Esophagus squamous epithelium (tissue), 5 donors: ENCODE results near the gene PRRT1B. TPM values are rescaled to one million over a fixed set of nuclear protein-coding genes. Genes with fewer than 3 reads are reported as not detected.

ENCODE experiments used
- DNase-seq: peaks from one replicate; lab custom pipeline; 2025; lab: John Stamatoyannopoulos, UW
- H3K27ac ChIP-seq, 4 donors: fragments of 200-600 bp; sonication (generic); one replicate each; pipeline ENCODE4 v1.5.1; 2016 to 2019; ENCODE audit warnings: mild to moderate bottlenecking in 1 of 4
- H3K27me3 ChIP-seq, 4 donors: fragments of 200-600 bp; sonication (generic); 1 replicate in 3 of 4; 2 replicates in 1 of 4; pipeline versions ENCODE4 v1.5.1 to v1.6.0; 2017 to 2021; ENCODE audit warnings: antibody characterized with exemption in 1 of 4
- H3K36me3 ChIP-seq, 3 donors: fragments of 200-600 bp; sonication (generic); one replicate each; pipeline ENCODE4 v1.5.1; 2016 to 2019
- H3K4me1 ChIP-seq, 3 donors: fragments of 200-600 bp; sonication (generic); one replicate each; pipeline ENCODE4 v1.5.1; 2017 to 2019
- H3K4me3 ChIP-seq, 4 donors: fragments of 200-600 bp; sonication (generic); 1 replicate in 3 of 4; 2 replicates in 1 of 4; pipeline ENCODE4 v1.5.1; 2016 to 2019; ENCODE audit warnings: mild to moderate bottlenecking in 2 of 4, moderate library complexity in 1 of 4
- H3K9me3 ChIP-seq, 3 donors: fragments of 200-600 bp; sonication (generic); one replicate each; pipeline ENCODE4 v1.5.1; 2016 to 2019
- POLR2A ChIP-seq, 4 donors: fragments of 450-650 bp; IDR thresholded peaks; one replicate each; pipeline ENCODE4 v1.6.1; 2017; ENCODE audit warnings: antibody characterized with exemption in 4 of 4, mild to moderate bottlenecking in 4 of 4, moderate library complexity in 3 of 4
- WGBS, 2 donors: methylation state at CpG; one replicate each; pipeline ENCODE4 v1.1.5; 2018; 5-methylcytosine and 5-hydroxymethylcytosine counted together
- intact Hi-C: fragments of 100-400 bp; cut with DNase I; formaldehyde crosslinking; loops from one replicate; pipeline ENCODE4 v1.15.0; 2022
- total RNA-seq, 4 donors: library from RNA; depleted of rRNA; stranded (reverse); fragments of >200 nt; gene quantifications; one replicate each; pipeline ENCODE4 v1.1.0, GENCODE V29; 2016
- TF ChIP-seq, protein P1 (sequence below), 6 experiments: fragments of 450-650 bp in 4 of 6; fragments of 200-600 bp in 2 of 6; sonication (generic) in 2 of 6; IDR thresholded peaks; one replicate each; pipeline ENCODE4 v1.5.1; 2016 to 2019; ENCODE audit warnings: antibody characterized with exemption in 6 of 6, mild to moderate bottlenecking in 4 of 6, moderate library complexity in 4 of 6
- donor health status: DM: yes; HTN: yes; CAD: no.

The PRRT1B gene
- total RNA-seq, 4 donors from 2014 or later, result not detected

DNA sequence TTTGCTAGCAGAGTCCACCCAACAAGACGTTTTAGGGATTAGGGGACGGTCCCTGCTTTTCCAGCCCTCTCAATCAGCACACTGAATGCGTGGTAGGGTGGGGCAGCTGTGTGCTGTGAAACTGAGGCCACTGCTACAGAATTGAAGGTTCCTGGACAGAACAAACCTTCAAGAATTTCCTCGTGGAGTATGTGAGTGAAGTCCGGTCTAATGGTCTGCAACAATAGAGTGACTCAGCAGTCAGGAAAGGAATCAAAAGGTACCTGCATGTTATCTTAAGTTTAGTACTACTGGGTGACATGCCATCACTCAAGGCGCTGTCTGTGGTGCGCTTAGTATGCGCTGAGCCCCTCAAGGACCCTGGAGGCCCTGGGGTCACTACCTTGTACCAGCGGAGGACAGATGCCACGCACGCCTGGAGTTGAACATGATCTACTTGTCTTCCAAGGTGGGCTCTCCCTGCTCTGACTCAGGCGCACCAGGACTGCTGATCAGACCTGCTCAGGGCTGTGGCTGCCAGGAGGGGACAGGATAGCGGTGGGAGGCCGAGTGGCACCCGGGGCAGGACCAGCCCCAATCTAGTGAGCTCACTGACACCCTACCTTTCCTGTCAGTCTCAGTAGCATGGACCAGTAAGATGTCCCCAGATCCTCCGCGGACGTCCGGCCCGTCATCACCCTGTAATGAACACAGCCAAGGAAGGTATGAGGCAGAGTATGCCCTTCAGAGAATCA, 50.5 kb downstream of the PRRT1B start:
- TF ChIP-seq, protein P1, sequence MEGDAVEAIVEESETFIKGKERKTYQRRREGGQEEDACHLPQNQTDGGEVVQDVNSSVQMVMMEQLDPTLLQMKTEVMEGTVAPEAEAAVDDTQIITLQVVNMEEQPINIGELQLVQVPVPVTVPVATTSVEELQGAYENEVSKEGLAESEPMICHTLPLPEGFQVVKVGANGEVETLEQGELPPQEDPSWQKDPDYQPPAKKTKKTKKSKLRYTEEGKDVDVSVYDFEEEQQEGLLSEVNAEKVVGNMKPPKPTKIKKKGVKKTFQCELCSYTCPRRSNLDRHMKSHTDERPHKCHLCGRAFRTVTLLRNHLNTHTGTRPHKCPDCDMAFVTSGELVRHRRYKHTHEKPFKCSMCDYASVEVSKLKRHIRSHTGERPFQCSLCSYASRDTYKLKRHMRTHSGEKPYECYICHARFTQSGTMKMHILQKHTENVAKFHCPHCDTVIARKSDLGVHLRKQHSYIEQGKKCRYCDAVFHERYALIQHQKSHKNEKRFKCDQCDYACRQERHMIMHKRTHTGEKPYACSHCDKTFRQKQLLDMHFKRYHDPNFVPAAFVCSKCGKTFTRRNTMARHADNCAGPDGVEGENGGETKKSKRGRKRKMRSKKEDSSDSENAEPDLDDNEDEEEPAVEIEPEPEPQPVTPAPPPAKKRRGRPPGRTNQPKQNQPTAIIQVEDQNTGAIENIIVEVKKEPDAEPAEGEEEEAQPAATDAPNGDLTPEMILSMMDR (IDR thresholded peaks at IDR 0.05), result no peak
- TF ChIP-seq POLR2A (IDR thresholded peaks at IDR 0.05), result no peak
- Histone ChIP-seq H3K4me3 (no peak overlapping the region), H3K4me1 (peaks cover 0 to 9% (median 0%) of the 10 kb centered on the region in 3 donors), H3K36me3 (peaks cover 22 to 94% (median 24%) of the 10 kb centered on the region in 3 donors), H3K9me3 (no peaks in the 10 kb centered on the region), H3K27me3 (no peaks in the 10 kb centered on the region), H3K27ac (no peak overlapping the region)
- intact Hi-C loops, result no loop called here
- DNase-seq, result no peak
- WGBS, 2 donors, result 88% methylated on average over 18 of the region's 20 CpGs; no CpG with 5 or more reads in 1 of the 2 donors

DNA sequence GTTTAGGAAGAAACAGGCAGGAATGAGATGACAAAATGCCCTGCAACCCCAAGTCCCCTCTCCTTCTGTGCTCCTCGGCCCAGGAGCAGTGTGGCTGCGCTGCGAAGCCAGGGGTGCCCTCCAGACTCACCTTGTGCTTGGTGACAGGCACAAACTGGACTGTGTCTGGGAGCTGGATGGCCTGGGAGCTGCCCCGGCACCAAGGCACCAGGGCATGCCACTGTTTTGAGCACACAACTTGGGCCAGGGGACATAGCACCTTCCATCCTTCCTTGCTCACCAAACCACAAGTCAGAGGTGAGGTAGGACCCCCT, 51.1 kb downstream of the PRRT1B start:
- WGBS, 2 donors, result 96% methylated on average over 4 of the region's 4 CpGs; no CpG with 5 or more reads in 1 of the 2 donors
- Histone ChIP-seq H3K27ac (no peak overlapping the region), H3K9me3 (no peaks in the 10 kb centered on the region), H3K4me1 (peaks cover 0 to 3% (median 0%) of the 10 kb centered on the region in 3 donors), H3K4me3 (no peak overlapping the region), H3K27me3 (no peaks in the 10 kb centered on the region), H3K36me3 (peaks cover 22 to 97% (median 25%) of the 10 kb centered on the region in 3 donors)
- no peak for DNase-seq
- TF ChIP-seq, protein P1 (IDR thresholded peaks at IDR 0.05), result no peak
- no peak for TF ChIP-seq POLR2A (IDR thresholded peaks at IDR 0.05)
- intact Hi-C loops, result no loop called here

DNA sequence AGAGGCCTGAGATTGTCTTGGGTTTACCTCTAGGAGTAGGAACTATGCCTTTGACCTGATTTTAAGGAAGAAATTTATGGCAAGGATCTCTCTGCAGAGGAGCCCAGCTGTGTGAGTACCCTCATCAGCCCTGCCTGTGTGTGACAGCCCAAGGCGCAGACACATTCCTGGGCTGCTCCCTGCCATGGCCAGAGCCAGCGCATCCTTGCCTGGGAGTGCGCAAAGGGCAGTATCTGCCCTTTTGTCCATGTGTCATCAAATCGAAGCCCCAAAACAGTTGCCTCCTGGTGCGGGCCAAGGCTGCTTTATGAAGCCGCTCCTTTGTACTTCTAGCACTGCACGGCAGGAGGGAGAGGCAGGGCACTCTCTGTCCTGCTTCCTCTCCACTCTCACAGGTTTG, 51.9 kb downstream of the PRRT1B start:
- DNase-seq, result no peak
- intact Hi-C loops, result no loop called here
- no peak for TF ChIP-seq POLR2A (IDR thresholded peaks at IDR 0.05)
- TF ChIP-seq, protein P1 (IDR thresholded peaks at IDR 0.05), result no peak
- Histone ChIP-seq H3K27me3 (no peaks in the 10 kb centered on the region), H3K36me3 (peaks cover 22 to 97% (median 28%) of the 10 kb centered on the region in 3 donors), H3K4me3 (no peak overlapping the region), H3K9me3 (no peaks in the 10 kb centered on the region), H3K4me1 (no peaks in the 10 kb centered on the region), H3K27ac (peak overlapping the region in 1 of 4 donors; percentile 6)
- WGBS, 2 donors, result 85 to 95% methylated on average over 5 to 7 of the region's 7 CpGs

DNA sequence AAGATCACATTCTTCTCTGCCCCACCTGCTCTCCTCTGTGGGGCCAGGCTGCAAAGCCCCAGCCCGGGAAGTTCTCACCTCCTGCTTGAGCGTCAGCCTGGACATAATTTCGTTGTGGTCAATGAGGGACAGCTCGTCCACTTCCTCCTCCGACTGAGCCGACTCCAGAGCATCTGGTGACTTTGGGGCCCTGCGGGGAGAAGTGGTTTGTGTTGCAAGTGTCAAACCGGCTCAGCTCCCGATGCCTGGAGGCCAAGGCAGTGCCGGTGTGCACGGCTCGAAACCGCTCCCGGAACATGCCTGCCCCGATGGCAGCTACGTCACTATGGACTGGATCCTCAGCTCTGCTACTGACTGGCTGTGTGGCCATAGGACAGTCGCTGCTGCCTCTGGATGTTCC, 52.8 kb downstream of the PRRT1B start:
- H3K36me3 ChIP-seq, result peaks cover 22 to 100% (median 28%) of the 10 kb centered on the region in 3 donors
- H3K4me1 ChIP-seq, result no peaks in the 10 kb centered on the region
- no peaks in the 10 kb centered on the region for H3K9me3 ChIP-seq
- peak overlapping the region in 2 of 4 donors; percentile 8 to 34 for H3K27ac ChIP-seq
- H3K27me3 ChIP-seq, result no peaks in the 10 kb centered on the region
- WGBS, 2 donors, result 80% methylated on average over 1 of the region's 17 CpGs; no CpG with 5 or more reads in 1 of the 2 donors
- intact Hi-C loops, result no loop called here
- H3K4me3 ChIP-seq, result no peak overlapping the region
- TF ChIP-seq, protein P1 (IDR thresholded peaks at IDR 0.05), result no peak
- TF ChIP-seq POLR2A (IDR thresholded peaks at IDR 0.05), result peak in 1 of 4 donors; percentile 20
- no peak for DNase-seq

DNA sequence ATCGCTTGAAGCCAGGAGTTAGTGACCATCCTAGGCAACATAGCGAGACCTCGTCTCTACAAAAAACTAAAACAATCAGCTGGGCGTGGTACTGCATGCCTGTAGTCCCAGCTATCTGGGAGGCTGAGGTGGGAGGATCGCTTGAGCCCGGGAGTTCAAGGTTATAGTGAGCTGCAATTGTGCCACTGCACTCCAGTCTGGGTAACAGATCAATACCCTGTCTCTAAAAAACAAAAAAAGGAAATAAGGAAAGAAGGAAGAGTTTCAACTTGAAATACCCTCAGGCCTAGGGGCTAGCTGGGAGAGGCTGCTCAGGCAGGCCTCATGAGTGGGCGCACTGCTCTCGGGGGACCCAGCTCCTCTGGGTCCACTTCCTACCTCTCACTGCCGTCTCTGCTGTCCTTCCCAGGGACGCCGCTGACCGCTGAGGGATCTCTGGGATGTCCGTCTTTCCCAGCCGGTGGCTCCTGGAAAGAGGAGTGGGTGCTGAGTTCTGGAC, 56.4 kb downstream of the PRRT1B start:
- no peak overlapping the region for H3K4me3 ChIP-seq
- WGBS, 2 donors, result 96 to 97% methylated on average over 8 to 14 of the region's 14 CpGs
- no peaks in the 10 kb centered on the region for H3K9me3 ChIP-seq
- TF ChIP-seq, protein P1 (IDR thresholded peaks at IDR 0.05), result no peak
- TF ChIP-seq POLR2A (IDR thresholded peaks at IDR 0.05), result no peak
- intact Hi-C loops, result no loop called here
- no peaks in the 10 kb centered on the region for H3K27me3 ChIP-seq
- peaks cover 11 to 98% (median 16%) of the 10 kb centered on the region in 3 donors for H3K36me3 ChIP-seq
- no peak for DNase-seq
- H3K27ac ChIP-seq, result no peak overlapping the region
- H3K4me1 ChIP-seq, result no peaks in the 10 kb centered on the region
